HEK293 (cell line): Measurements from ENCODE around the gene STX16.

Experiments used
- CTCF ChIP-seq: fragments of 450-650 bp; formaldehyde crosslinking; IDR thresholded peaks from 2 replicates; pipeline ENCODE4 v1.5.1; 2016; ENCODE audit warnings: missing biosample characterization, missing genetic modification characterization
- PBX3 ChIP-seq: sonication (generic); formaldehyde crosslinking; IDR thresholded peaks from 2 replicates; pipeline ENCODE4 v1.8.1; 2022; ENCODE audit warnings: mild to moderate bottlenecking, moderate library complexity, missing genetic modification reagents
- SCRT1 ChIP-seq: fragments of 450-650 bp; formaldehyde crosslinking; IDR thresholded peaks from 2 replicates; pipeline ENCODE4 v1.5.1; 2016; ENCODE audit warnings: missing biosample characterization, missing genetic modification characterization, borderline replicate concordance
- ZBTB17 ChIP-seq: fragments of 450-650 bp; formaldehyde crosslinking; IDR thresholded peaks from 2 replicates; pipeline ENCODE4 v1.5.1; 2016; ENCODE audit warnings: missing biosample characterization, missing genetic modification characterization
- ZNF274 ChIP-seq, 2 experiments: fragments of 200-500 bp in 1 of 2; fragments of 450-650 bp in 1 of 2; sonication (Bioruptor generic) in 1 of 2; formaldehyde crosslinking in 1 of 2; IDR thresholded peaks; 2 replicates each; pipeline versions ENCODE4 v1.5.1 to v1.6.1; 2014 to 2016; ENCODE audit warnings: borderline replicate concordance in 1 of 2, inconsistent platforms in 1 of 2, low read length in 1 of 2, missing biosample characterization in 1 of 2, missing genetic modification characterization in 1 of 2
- ZNF362 ChIP-seq: fragments of 450-650 bp; formaldehyde crosslinking; IDR thresholded peaks from 2 replicates; pipeline ENCODE4 v1.5.1; 2016; ENCODE audit warnings: missing biosample characterization, missing genetic modification characterization
- ZNF776 ChIP-seq: fragments of 450-650 bp; formaldehyde crosslinking; IDR thresholded peaks from 2 replicates; pipeline ENCODE4 v1.5.0; 2017; ENCODE audit warnings: missing biosample characterization, missing genetic modification characterization, borderline replicate concordance
- ZNF837 ChIP-seq: fragments of 450-650 bp; formaldehyde crosslinking; IDR thresholded peaks from 2 replicates; pipeline ENCODE4 v1.5.1; 2016; ENCODE audit warnings: missing biosample characterization, missing genetic modification characterization
- ZSCAN16 ChIP-seq: fragments of 450-650 bp; formaldehyde crosslinking; IDR thresholded peaks from 2 replicates; pipeline ENCODE4 v1.5.1; 2016; ENCODE audit warnings: missing biosample characterization, missing genetic modification characterization

GRCh38 chr20:58640446-58640845 is 10.6 kb upstream of the STX16 start:
- TF ChIP-seq ZNF837, result no peak
- no peak for TF ChIP-seq ZBTB17 (tag by site-specific recombination)
- no peak for TF ChIP-seq CTCF (tag by site-specific recombination)
- no peak for TF ChIP-seq PBX3 (CRISPR knock-in tag)
- TF ChIP-seq ZSCAN16, result no peak
- no peak for TF ChIP-seq ZNF362 (tag by site-specific recombination)
- no peak for TF ChIP-seq SCRT1 (tag by site-specific recombination)
- no peak for TF ChIP-seq ZNF776 (tag by site-specific recombination)
- no peak for TF ChIP-seq ZNF274 (IDR thresholded peaks at IDR 0.05; ENCODE audit: low read length)
- TF ChIP-seq ZNF274 (tag by site-specific recombination; IDR thresholded peaks at IDR 0.05; ENCODE audit: borderline replicate concordance), result no peak
